Pancreas (tissue), 10 donors: ENCODE data around the gene KLHL11. TPM values are rescaled to one million over a fixed set of nuclear protein-coding genes. Genes with fewer than 3 reads are reported as not detected.

Experiments
- ATAC-seq, 4 donors: fragments of 200-7000 bp; cut with Tn5 transposase; one replicate each; pipeline versions ENCODE4 v1.8.0 to v1.9.1; 2020; ENCODE audit warnings: mild to moderate bottlenecking in 4 of 4, moderate library complexity in 4 of 4
- DNase-seq, 6 donors: peaks; one replicate each; pipeline ENCODE4 v3.0.0-alpha.2; 2020
- FAIRE-seq: peaks from 2 replicates; lab custom pipeline; 2012; peaks lifted over from hg19 to GRCh38; lab: Jason Lieb, UNC
- H3K27ac ChIP-seq, 4 donors: fragments of 200-600 bp; sonication (generic); 1 replicate in 3 of 4; 2 replicates in 1 of 4; pipeline versions ENCODE4 v1.5.0 to v1.8.0; 2020
- H3K27me3 ChIP-seq, 4 donors: fragments of 200-600 bp; one replicate each; pipeline ENCODE4 v1.8.0; 2021
- H3K36me3 ChIP-seq, 3 donors: fragments of 200-600 bp; sonication (generic) in 1 of 3; one replicate each; pipeline versions ENCODE4 v1.5.0 to v1.8.0; 2020 to 2021
- H3K4me1 ChIP-seq, 3 donors: fragments of 200-600 bp; one replicate each; pipeline ENCODE4 v1.8.0; 2021
- H3K4me3 ChIP-seq, 4 donors: fragments of 200-600 bp; sonication (generic) in 2 of 4; one replicate each; pipeline versions ENCODE4 v1.5.0 to v1.8.0; 2020 to 2021
- H3K9me3 ChIP-seq, 4 donors: fragments of 200-600 bp; one replicate each; pipeline ENCODE4 v1.8.0; 2021
- WGBS, 2 donors: extraction: QIAGEN DNeasy Blood & Tissue Kit; methylation state at CpG; one replicate each; pipeline ENCODE4 v1.1.7; 2013; 5-methylcytosine and 5-hydroxymethylcytosine counted together
- intact Hi-C, 3 donors: fragments of 100-400 bp; cut with DNase I; formaldehyde crosslinking; loops; one replicate each; pipeline versions ENCODE4 v1.11.1 to v1.14.2; 2022
- polyA plus RNA-seq, 2 donors: library from polyadenylated mRNA; stranded (reverse); fragments of 200-250 nt; gene quantifications; one replicate each; pipeline ENCODE4 v1.2.3, GENCODE V29; 2013
- total RNA-seq, 6 donors: library from RNA; stranded (reverse); fragmentation: NEBNext Ultra II Directional in 4 of 6; extraction: Animal tissue kit (Norgen Biotek cat#: 25700) in 4 of 6; gene quantifications; one replicate each; pipeline versions ENCODE4 v1.2.1 to v1.2.4, GENCODE V29; 2021 to 2023
- TF ChIP-seq, protein P1 (sequence below), 4 donors: fragments of 200-600 bp; sonication (generic) in 3 of 4; IDR thresholded peaks; one replicate each; pipeline versions ENCODE4 v1.5.0 to v1.8.0; 2021; ENCODE audit warnings: antibody characterized with exemption in 4 of 4
- donor health status: healthy with polysubstance abuse.
- donor health status: DM: no; HTN: no; CAD: no; lungs with moderate emphysema.
- donor health status: DM: no; HTN: no; CAD: no.
- donor health status: control.
- donor health status: control.
- donor health status: Bipolar disorder and iron deficiency.
- donor health status: DM: yes; HTN: yes; CAD: no.
- donor health status: DM: no; HTN: no; CAD: no.
- donor health status: DM: no; HTN: no; CAD: no.
- donor health status: DM: yes; HTN: yes; CAD: no.

Gene KLHL11
- total and polyA plus RNA-seq, 8 donors, result 0.61 to 7.8 (median 5.2) TPM

DNA sequence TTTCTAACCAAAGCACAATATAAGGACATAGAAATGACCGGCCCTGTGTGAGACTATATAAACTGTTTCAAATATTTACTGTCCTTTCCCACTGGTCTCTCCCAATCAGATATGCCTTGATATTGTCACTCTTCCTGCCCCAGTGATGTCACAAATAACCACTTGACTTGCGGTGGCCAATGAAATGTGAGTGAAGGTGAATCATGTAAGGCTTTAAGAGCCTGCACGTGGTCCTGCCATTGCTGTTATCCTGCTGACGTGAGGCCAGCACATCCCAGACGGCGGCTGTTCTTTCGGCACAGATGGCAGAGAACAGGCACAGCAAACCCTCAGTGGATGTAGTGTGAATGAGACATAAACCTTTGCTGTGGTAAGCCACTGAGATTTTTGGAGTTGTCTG is 5.4 kb upstream of the KLHL11 start:
- FAIRE-seq (no peak), DNase-seq (peak in 1 of 6 donors; percentile 14), ATAC-seq (no peak)
- TF ChIP-seq, protein P1, sequence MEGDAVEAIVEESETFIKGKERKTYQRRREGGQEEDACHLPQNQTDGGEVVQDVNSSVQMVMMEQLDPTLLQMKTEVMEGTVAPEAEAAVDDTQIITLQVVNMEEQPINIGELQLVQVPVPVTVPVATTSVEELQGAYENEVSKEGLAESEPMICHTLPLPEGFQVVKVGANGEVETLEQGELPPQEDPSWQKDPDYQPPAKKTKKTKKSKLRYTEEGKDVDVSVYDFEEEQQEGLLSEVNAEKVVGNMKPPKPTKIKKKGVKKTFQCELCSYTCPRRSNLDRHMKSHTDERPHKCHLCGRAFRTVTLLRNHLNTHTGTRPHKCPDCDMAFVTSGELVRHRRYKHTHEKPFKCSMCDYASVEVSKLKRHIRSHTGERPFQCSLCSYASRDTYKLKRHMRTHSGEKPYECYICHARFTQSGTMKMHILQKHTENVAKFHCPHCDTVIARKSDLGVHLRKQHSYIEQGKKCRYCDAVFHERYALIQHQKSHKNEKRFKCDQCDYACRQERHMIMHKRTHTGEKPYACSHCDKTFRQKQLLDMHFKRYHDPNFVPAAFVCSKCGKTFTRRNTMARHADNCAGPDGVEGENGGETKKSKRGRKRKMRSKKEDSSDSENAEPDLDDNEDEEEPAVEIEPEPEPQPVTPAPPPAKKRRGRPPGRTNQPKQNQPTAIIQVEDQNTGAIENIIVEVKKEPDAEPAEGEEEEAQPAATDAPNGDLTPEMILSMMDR (IDR thresholded peaks at IDR 0.05), result no peak
- WGBS, 2 donors, result 77 to 80% methylated on average over 7 of the region's 7 CpGs
- no peaks in the 10 kb centered on the region for H3K27me3 ChIP-seq
- no peaks in the 10 kb centered on the region for H3K9me3 ChIP-seq
- H3K4me3 ChIP-seq, result no peak overlapping the region
- intact Hi-C loops, result no loop called here
- H3K36me3 ChIP-seq, result peaks cover 4 to 47% (median 14%) of the 10 kb centered on the region in 3 donors
- no peaks in the 10 kb centered on the region for H3K4me1 ChIP-seq
- H3K27ac ChIP-seq, result no peak overlapping the region

DNA sequence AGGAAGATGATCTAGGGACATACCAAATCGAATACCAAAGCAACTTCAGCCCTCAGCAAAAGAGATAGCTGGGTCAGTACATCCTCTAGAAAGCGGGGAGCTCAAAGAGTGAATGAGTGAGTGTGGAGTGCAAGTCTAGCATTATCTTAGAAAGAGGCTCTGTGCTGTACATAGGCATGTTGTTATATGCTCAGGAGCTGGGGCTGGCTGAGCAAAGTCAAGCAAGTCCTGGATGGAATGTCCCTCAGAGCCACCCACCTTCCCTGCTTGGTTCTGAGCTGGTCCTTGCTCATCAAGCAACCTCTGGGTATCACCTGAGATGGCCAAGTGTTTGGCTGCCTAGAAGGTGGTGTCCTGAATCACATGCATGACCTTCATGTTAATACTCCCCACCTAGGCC is 4.9 kb upstream of the KLHL11 start:
- intact Hi-C loops, result no loop called here
- FAIRE-seq, result no peak
- 85 to 90% methylated on average over 2 of the region's 2 CpGs for WGBS, 2 donors
- H3K4me3 ChIP-seq, result no peak overlapping the region
- TF ChIP-seq, protein P1 (IDR thresholded peaks at IDR 0.05), result no peak
- H3K9me3 ChIP-seq, result no peaks in the 10 kb centered on the region
- H3K27me3 ChIP-seq, result no peaks in the 10 kb centered on the region
- H3K4me1 ChIP-seq, result no peaks in the 10 kb centered on the region
- no peak overlapping the region for H3K27ac ChIP-seq
- peaks cover 4 to 47% (median 14%) of the 10 kb centered on the region in 3 donors for H3K36me3 ChIP-seq
- peak in 1 of 6 donors; percentile 19 for DNase-seq
- ATAC-seq, result no peak

DNA sequence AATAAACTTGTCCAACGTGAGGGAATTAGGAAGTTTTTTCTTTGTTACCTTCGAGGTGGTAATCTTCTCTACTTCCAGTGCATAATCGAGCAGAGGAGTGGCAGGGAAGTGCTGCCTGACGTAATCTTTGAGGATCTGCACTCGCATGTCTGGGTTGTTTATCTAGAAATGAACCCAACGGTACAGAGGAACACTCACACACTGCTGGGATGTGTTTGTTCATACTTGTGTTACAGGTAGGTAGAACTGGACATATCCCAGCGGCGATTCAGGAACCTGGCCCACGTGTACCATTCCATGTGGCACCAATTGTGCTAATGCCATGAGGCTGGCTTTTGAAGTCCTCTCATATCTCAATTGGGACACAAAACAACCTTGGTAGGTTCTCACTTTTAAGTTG is 4.2 kb upstream of the KLHL11 start:
- intact Hi-C loops, result loop anchor here in 1 of 3 donors (10.0 kb wide), 1 partner anchor 55 kb away; the partner anchor contains the start of genes FKBP10 and P3H4
- no peak for FAIRE-seq
- 66 to 70% methylated on average over 9 of the region's 9 CpGs for WGBS, 2 donors
- Histone ChIP-seq H3K4me1 (peaks cover 0 to under 1% (median 0%) of the 10 kb centered on the region in 3 donors), H3K9me3 (no peaks in the 10 kb centered on the region), H3K27me3 (no peaks in the 10 kb centered on the region), H3K36me3 (peaks cover 4 to 47% (median 14%) of the 10 kb centered on the region in 3 donors), H3K4me3 (no peak overlapping the region), H3K27ac (no peak overlapping the region)
- DNase-seq, result peak in 1 of 6 donors; percentile 17
- TF ChIP-seq, protein P1 (IDR thresholded peaks at IDR 0.05), result no peak
- no peak for ATAC-seq

DNA sequence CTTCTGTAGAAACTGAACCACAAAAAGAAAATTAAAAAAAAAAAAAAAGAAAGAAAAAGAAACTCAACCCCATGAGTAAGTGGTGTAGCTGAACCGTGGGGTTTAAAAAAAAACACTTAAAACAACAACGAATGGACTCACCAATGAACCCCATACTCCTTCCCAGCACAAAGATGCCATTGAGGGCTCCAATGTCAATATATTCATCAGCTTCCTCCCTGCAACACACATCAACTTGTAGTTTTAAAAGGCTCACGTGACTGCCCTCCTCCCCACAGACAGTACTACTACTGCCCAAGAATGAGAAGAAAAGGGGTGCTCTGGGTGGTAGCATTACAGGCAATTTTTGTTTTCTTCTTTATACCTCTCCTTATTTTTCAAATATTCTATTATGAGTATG is 3.3 kb upstream of the KLHL11 start:
- no peak for FAIRE-seq
- intact Hi-C loops, result loop anchor here in 1 of 3 donors (10.0 kb wide), 1 partner anchor 54 kb away; the partner anchor contains the start of genes FKBP10 and P3H4
- H3K4me1 ChIP-seq, result peaks cover 3 to 9% (median 7%) of the 10 kb centered on the region in 3 donors
- no peak overlapping the region for H3K27ac ChIP-seq
- TF ChIP-seq, protein P1 (IDR thresholded peaks at IDR 0.05), result no peak
- no peaks in the 10 kb centered on the region for H3K27me3 ChIP-seq
- H3K9me3 ChIP-seq, result no peaks in the 10 kb centered on the region
- DNase-seq, result no peak
- H3K4me3 ChIP-seq, result no peak overlapping the region
- 65 to 68% methylated on average over 3 of the region's 3 CpGs for WGBS, 2 donors
- H3K36me3 ChIP-seq, result peaks cover 4 to 44% (median 11%) of the 10 kb centered on the region in 3 donors
- ATAC-seq, result no peak

DNA sequence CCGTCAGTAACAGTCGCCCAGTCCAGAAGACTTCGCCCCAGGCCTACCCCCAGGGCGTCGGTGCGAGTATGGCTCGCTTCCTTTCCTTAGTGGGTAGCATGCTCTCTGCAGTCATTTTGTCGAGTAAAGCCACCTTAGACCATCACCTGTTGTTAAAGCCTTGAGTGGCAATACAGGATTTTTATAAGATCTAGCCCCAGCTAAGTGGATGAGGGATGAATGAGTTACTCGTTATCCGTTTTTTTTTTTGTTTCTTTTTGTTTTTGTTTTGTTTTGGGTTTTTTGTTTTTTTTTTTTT is 322 bp upstream of the KLHL11 start:
- Histone ChIP-seq H3K27me3 (no peaks in the 10 kb centered on the region), H3K4me3 (peak overlapping the region in 3 of 4 donors; percentile 88 to 99 (median 92)), H3K27ac (peak overlapping the region; percentile 86 to 95 (median 88)), H3K4me1 (peaks cover 7 to 15% (median 12%) of the 10 kb centered on the region in 3 donors), H3K36me3 (peaks cover 0 to 24% (median 3%) of the 10 kb centered on the region in 3 donors), H3K9me3 (no peaks in the 10 kb centered on the region)
- intact Hi-C loops, result loop anchor here in 1 of 3 donors (10.0 kb wide), 1 partner anchor 51 kb away; the partner anchor contains the start of genes FKBP10 and P3H4
- TF ChIP-seq, protein P1 (IDR thresholded peaks at IDR 0.05), result no peak
- 1% methylated on average over 10 of the region's 10 CpGs for WGBS, 2 donors
- no peak for ATAC-seq
- no peak for DNase-seq
- no peak for FAIRE-seq
